ENCODE results near the gene OR52L1. TPM values are rescaled to one million over a fixed set of nuclear protein-coding genes. Genes with fewer than 3 reads are reported as not detected.

Gene OR52L1
- total RNA-seq, result not detected in 2 replicates

DNA sequence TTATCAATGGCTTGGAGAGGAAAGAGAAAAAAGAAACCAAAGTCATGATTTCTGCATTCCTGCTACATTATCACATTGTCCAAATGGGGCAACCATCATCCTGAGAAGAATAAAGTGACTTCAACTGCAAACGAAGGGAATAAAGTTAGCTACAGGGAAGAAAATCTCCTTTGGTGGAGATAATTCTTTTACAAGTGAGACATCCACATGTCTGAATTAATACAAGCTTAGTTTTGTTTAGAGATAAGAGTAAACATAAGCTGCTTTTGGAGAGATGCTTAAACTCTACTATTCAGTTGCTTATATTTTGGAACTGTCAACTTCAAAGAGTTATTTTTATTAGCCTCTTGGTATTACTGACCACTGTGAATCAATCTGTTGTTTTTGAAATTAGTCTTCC is at the start of gene OR52L1:
OR52L1 (minus strand) TSS at position 101 of the 400 bp plus-strand sequence; CDS start at position 46, 55 bp downstream.
- Mint-ChIP-seq H3K9me3 (no peaks in the 10 kb centered on the region), H3K4me3 (no peak within 1 kb of the TSS), H3K27ac (no peak within 1 kb of the TSS), H3K27me3 (peaks cover 7% of the 10 kb centered on the region), H3K36me3 (ENCODE audit: low read depth) (no peaks in the 10 kb centered on the region), H3K4me1 (no peaks in the 10 kb centered on the region)
- intact Hi-C loops (cut with micrococcal nuclease), result no loop called here
- DNase-seq, result no peak

- intact Hi-C loops (cut with micrococcal nuclease), result no loop called here
- no peak within 1 kb of the TSS for H3K27ac Mint-ChIP-seq
- H3K27me3 Mint-ChIP-seq, result peaks cover 11% of the 10 kb centered on the region
- DNase-seq, result no peak
- H3K36me3 Mint-ChIP-seq (ENCODE audit: low read depth), result no peaks in the 10 kb centered on the region
- H3K4me3 Mint-ChIP-seq, result no peak within 1 kb of the TSS
- H3K9me3 Mint-ChIP-seq, result no peaks in the 10 kb centered on the region
- no peaks in the 10 kb centered on the region for H3K4me1 Mint-ChIP-seq
Measured at GRCh38 chr11:6030708-6031405, 44.1 kb upstream of the OR52L1 start, which contains the start of gene OR56A1. TSS of gene OR56A1 (minus strand) at chr11:6030758. CDS start at chr11:6027692, 3,066 bp downstream.

DNA sequence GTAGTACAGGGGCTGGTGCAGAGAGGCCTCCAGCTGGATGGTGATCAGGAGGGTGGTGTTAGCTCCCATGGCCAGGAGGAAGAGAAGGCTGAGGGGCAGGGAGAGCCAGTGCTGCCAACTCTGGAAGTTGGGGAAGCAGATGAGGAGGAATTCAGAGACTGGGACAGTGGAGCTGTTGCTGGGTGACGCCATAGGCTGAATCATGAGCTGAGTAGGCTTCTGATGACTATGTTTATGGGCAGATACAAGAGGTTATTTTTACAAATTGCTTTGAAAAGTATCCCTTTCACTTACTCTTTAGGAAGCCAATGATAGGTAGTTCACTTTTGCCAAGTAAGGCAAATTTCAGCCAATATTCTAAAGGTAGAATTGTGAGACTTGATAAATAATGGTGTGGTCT is 40.7 kb upstream of the OR52L1 start:
- no peak for DNase-seq
- Mint-ChIP-seq H3K27ac (no peak overlapping the region), H3K9me3 (no peaks in the 10 kb centered on the region), H3K4me1 (no peaks in the 10 kb centered on the region), H3K36me3 (ENCODE audit: low read depth) (no peaks in the 10 kb centered on the region), H3K27me3 (peaks cover 23% of the 10 kb centered on the region), H3K4me3 (no peak overlapping the region)
- intact Hi-C loops (cut with micrococcal nuclease), result no loop called here

- no peaks in the 10 kb centered on the region for H3K36me3 Mint-ChIP-seq (ENCODE audit: low read depth)
- H3K9me3 Mint-ChIP-seq, result no peaks in the 10 kb centered on the region
- no peaks in the 10 kb centered on the region for H3K4me1 Mint-ChIP-seq
- intact Hi-C loops (cut with micrococcal nuclease), result no loop called here
- no peak overlapping the region for H3K27ac Mint-ChIP-seq
- no peak overlapping the region for H3K4me3 Mint-ChIP-seq
- DNase-seq, result no peak
- H3K27me3 Mint-ChIP-seq, result peaks cover 35% of the 10 kb centered on the region
Measured at GRCh38 chr11:6025056-6025455, 38.3 kb upstream of the OR52L1 start.

DNA sequence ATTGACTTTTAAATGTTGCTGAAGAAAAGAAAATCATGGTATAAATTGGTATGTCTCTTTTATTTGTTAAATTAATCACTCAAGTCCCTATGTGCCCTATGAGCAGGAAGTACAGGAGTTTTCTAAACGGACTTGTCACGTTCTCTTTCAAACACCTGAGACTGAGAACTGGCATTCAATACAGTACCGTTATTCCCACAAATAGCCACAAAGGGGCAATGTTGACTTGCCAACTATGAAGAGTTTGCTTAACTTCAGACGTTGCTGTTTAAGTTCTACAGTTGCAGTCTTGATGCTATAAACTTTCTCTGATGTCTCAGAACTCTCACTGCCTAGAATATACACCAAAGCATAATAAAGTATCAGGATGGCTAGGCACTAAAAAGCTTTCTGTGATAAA is 36.2 kb upstream of the OR52L1 start:
- Mint-ChIP-seq H3K9me3 (no peaks in the 10 kb centered on the region), H3K4me3 (no peak overlapping the region), H3K27ac (no peak overlapping the region), H3K4me1 (no peaks in the 10 kb centered on the region), H3K36me3 (ENCODE audit: low read depth) (no peaks in the 10 kb centered on the region), H3K27me3 (peaks cover 39% of the 10 kb centered on the region)
- peak; percentile 69 for DNase-seq
- intact Hi-C loops (cut with micrococcal nuclease), result loop anchor here (5.0 kb wide), 1 partner anchor 329 kb away; no protein-coding TSS in a partner anchor

DNA sequence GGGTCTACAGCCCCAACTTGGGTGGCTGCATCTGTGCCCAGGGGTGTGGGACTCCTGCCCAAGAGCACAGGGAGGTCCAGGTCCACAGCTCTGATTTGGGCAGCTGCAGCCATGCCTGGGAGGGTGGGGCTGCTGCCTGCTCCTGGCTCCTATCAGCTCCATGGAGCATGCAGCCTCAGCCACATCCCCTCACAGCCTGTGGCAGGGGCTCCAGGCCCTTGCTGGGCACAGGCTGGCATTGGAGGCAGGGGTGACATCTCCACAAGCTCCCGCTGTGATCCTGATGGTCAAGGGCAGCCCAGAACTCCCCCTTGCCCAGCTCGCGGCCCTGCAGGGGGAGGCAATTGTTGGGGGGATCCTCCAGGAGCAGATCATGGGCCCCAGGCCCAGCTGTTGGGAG is 26.3 kb upstream of the OR52L1 start:
- H3K27ac Mint-ChIP-seq, result no peak overlapping the region
- no peaks in the 10 kb centered on the region for H3K36me3 Mint-ChIP-seq (ENCODE audit: low read depth)
- intact Hi-C loops (cut with micrococcal nuclease), result no loop called here
- no peak overlapping the region for H3K4me3 Mint-ChIP-seq
- peaks cover 13% of the 10 kb centered on the region for H3K27me3 Mint-ChIP-seq
- H3K4me1 Mint-ChIP-seq, result no peaks in the 10 kb centered on the region
- DNase-seq, result no peak
- H3K9me3 Mint-ChIP-seq, result no peaks in the 10 kb centered on the region

DNA sequence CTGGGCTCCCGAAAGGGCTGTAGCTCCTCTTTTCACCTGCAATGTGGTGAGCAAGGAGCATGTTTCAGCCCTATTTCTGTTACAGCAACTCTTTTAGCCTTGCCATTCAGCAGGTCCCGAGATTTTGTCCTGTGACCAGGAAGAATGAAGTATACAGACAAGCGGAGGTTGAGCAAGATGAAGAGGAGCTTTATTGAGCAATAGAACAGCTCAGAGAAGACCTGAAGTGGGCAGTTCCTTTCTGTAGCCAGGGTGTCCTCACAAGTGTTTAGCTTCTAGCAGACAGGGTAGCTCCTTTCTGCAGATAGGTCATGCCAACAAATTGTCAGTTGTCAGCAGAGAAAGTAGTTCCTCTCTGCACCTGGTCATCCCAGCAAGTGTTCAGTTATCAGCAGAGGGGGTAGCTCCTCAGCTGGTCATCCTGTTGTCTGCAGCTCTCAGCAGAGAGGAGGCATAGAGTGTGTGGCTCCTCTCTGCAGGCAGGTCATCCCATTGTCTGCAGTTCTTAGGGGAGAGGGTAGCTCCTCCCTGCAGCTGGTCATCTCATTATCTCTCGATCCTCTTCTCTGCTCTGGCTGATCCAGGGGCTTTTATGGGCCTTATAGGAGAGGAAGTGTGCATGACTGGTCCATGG is 25.4 kb upstream of the OR52L1 start:
- no peaks in the 10 kb centered on the region for H3K36me3 Mint-ChIP-seq (ENCODE audit: low read depth)
- DNase-seq, result no peak
- H3K4me3 Mint-ChIP-seq, result no peak overlapping the region
- intact Hi-C loops (cut with micrococcal nuclease), result no loop called here
- H3K27me3 Mint-ChIP-seq, result peaks cover 13% of the 10 kb centered on the region
- H3K27ac Mint-ChIP-seq, result no peak overlapping the region
- no peaks in the 10 kb centered on the region for H3K9me3 Mint-ChIP-seq
- no peaks in the 10 kb centered on the region for H3K4me1 Mint-ChIP-seq

GRCh38 chr11:6006846-6007245 is 20.1 kb upstream of the OR52L1 start, which contains the start of gene OR56A4:
TSS of gene OR56A4 (minus strand) at chr11:6006946. CDS start at chr11:6002992, 3,954 bp downstream.
- H3K4me1 Mint-ChIP-seq, result no peaks in the 10 kb centered on the region
- no peaks in the 10 kb centered on the region for H3K9me3 Mint-ChIP-seq
- H3K27me3 Mint-ChIP-seq, result peaks cover 21% of the 10 kb centered on the region
- intact Hi-C loops (cut with micrococcal nuclease), result no loop called here
- no peak within 1 kb of the TSS for H3K27ac Mint-ChIP-seq
- H3K36me3 Mint-ChIP-seq (ENCODE audit: low read depth), result no peaks in the 10 kb centered on the region
- DNase-seq, result no peak
- H3K4me3 Mint-ChIP-seq, result no peak within 1 kb of the TSS

DNA sequence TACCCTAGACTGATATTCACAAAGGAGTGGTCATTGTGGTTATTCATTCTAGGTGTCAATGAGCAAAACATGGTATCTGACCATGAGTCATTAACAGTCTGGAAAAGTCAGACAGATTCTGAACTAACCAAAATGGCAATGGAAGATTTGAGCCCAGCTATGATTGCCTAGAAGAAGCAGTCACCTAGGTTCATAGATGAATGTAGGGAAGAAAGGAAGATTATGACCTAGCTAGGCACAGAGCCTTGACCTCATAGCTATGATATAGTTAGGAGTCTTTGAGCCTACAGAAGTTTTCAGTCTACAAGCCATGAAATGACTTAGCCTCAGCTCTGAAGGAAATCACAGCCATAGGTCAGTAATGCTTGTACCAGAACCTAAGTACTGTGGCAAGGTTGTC is 19.6 kb upstream of the OR52L1 start:
- no peak overlapping the region for H3K27ac Mint-ChIP-seq
- no peaks in the 10 kb centered on the region for H3K9me3 Mint-ChIP-seq
- H3K27me3 Mint-ChIP-seq, result peaks cover 20% of the 10 kb centered on the region
- H3K4me1 Mint-ChIP-seq, result no peaks in the 10 kb centered on the region
- intact Hi-C loops (cut with micrococcal nuclease), result no loop called here
- no peaks in the 10 kb centered on the region for H3K36me3 Mint-ChIP-seq (ENCODE audit: low read depth)
- H3K4me3 Mint-ChIP-seq, result no peak overlapping the region
- DNase-seq, result no peak

DNA sequence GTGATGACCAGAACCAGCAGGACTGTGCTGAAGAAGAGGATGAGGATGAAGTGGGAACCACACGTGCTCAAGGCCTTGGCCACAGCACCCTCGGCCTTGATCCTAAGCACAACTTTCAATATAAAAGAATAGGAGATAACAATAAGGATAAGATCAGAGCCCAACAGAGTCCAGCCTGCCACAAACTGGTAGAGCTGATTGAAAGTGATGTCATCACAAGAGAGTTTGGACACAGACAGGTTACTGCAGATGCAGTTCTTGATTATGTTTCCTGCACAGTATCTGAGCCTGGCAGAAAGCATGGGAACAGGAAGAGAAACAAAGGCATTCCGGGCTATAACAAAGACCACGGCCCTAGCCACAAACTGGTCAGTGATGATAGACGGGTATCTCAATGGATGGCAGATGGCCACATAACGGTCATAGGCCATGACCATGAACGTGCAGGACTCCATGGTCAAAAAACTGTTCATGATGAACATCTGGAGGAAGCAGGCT is 15.5 kb upstream of the OR52L1 start:
- no peak overlapping the region for H3K4me3 Mint-ChIP-seq
- no peak for DNase-seq
- H3K4me1 Mint-ChIP-seq, result no peaks in the 10 kb centered on the region
- H3K27ac Mint-ChIP-seq, result no peak overlapping the region
- peaks cover 17% of the 10 kb centered on the region for H3K27me3 Mint-ChIP-seq
- intact Hi-C loops (cut with micrococcal nuclease), result no loop called here
- no peaks in the 10 kb centered on the region for H3K36me3 Mint-ChIP-seq (ENCODE audit: low read depth)
- no peaks in the 10 kb centered on the region for H3K9me3 Mint-ChIP-seq

GRCh38 chr11:5994791-5995190 is 8.0 kb upstream of the OR52L1 start:
- Mint-ChIP-seq H3K27ac (no peak overlapping the region), H3K9me3 (no peaks in the 10 kb centered on the region), H3K36me3 (ENCODE audit: low read depth) (no peaks in the 10 kb centered on the region), H3K27me3 (peaks cover 9% of the 10 kb centered on the region), H3K4me3 (no peak overlapping the region), H3K4me1 (no peaks in the 10 kb centered on the region)
- intact Hi-C loops (cut with micrococcal nuclease), result loop anchor here (10.0 kb wide), 1 partner anchor 360 kb away; no protein-coding TSS in a partner anchor
- no peak for DNase-seq

DNA sequence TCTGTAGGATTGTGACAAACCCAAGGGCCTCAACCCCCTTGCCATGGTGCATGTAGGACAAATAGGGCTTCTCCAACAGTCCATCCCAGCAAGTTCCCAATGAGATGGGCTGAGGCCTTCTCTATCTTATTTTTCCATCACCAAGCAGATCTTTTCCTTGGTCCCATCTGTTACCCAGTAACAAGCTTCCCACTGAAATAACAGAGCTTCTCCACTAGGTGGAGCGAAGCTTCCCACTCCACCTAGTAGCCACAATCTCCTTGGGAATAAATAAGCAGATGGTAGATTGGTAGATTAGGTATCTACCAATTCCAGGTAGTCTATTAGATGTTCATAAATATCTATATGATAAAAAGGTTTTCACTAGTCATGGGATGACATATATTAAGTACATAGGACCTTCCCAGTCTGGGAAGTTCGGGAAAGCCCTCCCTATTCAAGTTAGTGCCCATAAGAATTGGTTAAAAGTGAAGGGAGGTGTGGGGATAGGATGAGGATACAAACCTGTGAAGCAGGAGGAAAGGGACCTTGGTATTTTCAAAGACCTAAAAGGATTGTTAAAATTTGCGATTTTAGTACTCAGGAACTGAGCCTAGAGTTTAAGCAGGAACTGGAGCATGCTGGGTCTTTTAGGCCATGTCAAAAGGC is 5.9 kb upstream of the OR52L1 start:
- DNase-seq, result no peak
- Mint-ChIP-seq H3K27ac (no peak overlapping the region), H3K4me1 (no peaks in the 10 kb centered on the region), H3K4me3 (no peak overlapping the region), H3K9me3 (no peaks in the 10 kb centered on the region), H3K27me3 (peaks cover 9% of the 10 kb centered on the region), H3K36me3 (ENCODE audit: low read depth) (no peaks in the 10 kb centered on the region)
- intact Hi-C loops (cut with micrococcal nuclease), result loop anchor here (10.0 kb wide), 1 partner anchor 362 kb away; no protein-coding TSS in a partner anchor

- H3K4me1 Mint-ChIP-seq, result no peaks in the 10 kb centered on the region
- DNase-seq, result no peak
- H3K9me3 Mint-ChIP-seq, result no peaks in the 10 kb centered on the region
- intact Hi-C loops (cut with micrococcal nuclease), result loop anchor here (10.0 kb wide), 1 partner anchor 363 kb away; no protein-coding TSS in a partner anchor
- no peak overlapping the region for H3K4me3 Mint-ChIP-seq
- H3K27me3 Mint-ChIP-seq, result peaks cover 9% of the 10 kb centered on the region
- H3K27ac Mint-ChIP-seq, result no peak overlapping the region
- H3K36me3 Mint-ChIP-seq (ENCODE audit: low read depth), result no peaks in the 10 kb centered on the region
Measured at GRCh38 chr11:5992150-5992549, 5.4 kb upstream of the OR52L1 start.

DNA sequence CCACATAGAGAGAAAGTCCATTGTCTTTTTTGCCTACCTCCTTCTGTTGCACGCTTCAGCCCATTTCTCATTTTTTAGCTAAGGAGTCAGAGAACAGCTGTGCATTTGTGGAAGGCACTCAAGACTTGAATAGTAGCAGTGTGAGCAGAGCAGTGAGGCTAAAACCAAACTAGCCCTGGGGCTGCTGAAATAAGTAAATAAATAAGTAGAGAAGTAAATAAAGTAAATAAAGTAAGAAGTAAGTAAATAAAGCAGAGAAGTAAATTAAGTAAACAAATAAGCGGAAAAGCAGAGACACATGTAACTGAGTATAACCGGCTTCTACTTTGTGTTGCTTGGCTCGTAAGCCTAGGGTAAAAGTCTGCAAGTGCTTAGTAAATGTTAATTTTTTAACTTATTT is 2.4 kb upstream of the OR52L1 start:
- Mint-ChIP-seq H3K4me3 (no peak overlapping the region), H3K27ac (no peak overlapping the region), H3K36me3 (ENCODE audit: low read depth) (no peaks in the 10 kb centered on the region), H3K27me3 (peaks cover 4% of the 10 kb centered on the region), H3K9me3 (no peaks in the 10 kb centered on the region), H3K4me1 (no peaks in the 10 kb centered on the region)
- intact Hi-C loops (cut with micrococcal nuclease), result no loop called here
- no peak for DNase-seq

Measured in activated CD4-positive, alpha-beta T cell treated with anti-CD3 and anti-CD28 coated beads, Interleukin-2, amount 10 ng/mL, durations not matched to agents 24 days and 14 days (primary cell).